ENCODE results near the gene SLIT1. TPM values are rescaled to one million over a fixed set of nuclear protein-coding genes. Genes with fewer than 3 reads are reported as not detected.

The SLIT1 gene
- polyA plus RNA-seq, 1 donor (not counting 4 experiments of a cell fraction or from before 2014, with no cell fraction given): 0.01 TPM

- Histone ChIP-seq H3K4me2 (ENCODE audit: control insufficient read depth, extremely low read depth, insufficient read depth, low read depth, low read length) (no peak overlapping the region), H3K4me1 (ENCODE audit: control insufficient read depth, extremely low read depth, insufficient read depth, low read length) (no peaks in the 10 kb centered on the region), H3K9me3 (ENCODE audit: control insufficient read depth, low read depth, low read length) (no peaks in the 10 kb centered on the region), H3K4me3 (ENCODE audit: control insufficient read depth in 2 of 3, extremely low read depth in 1 of 3, insufficient read depth in 2 of 3, low read depth in 1 of 3, low read length in 3 of 3) (no peak overlapping the region), H3K9me1 (ENCODE audit: control insufficient read depth, extremely low read depth, insufficient read depth, low read length) (no peaks in the 10 kb centered on the region), H3K27me3 (ENCODE audit: control insufficient read depth, extremely low read depth, insufficient read depth, low read length) (peaks cover 29% of the 10 kb centered on the region), H3K9ac (ENCODE audit: control insufficient read depth, extremely low read depth, insufficient read depth, low read length) (no peak overlapping the region), H4K20me1 (ENCODE audit: control insufficient read depth, extremely low read depth, insufficient read depth, low read length) (no peaks in the 10 kb centered on the region), H3K36me3 (ENCODE audit: control insufficient read depth in 2 of 2, extremely low read depth in 1 of 2, insufficient read depth in 2 of 2, low read length in 2 of 2) (no peaks in the 10 kb centered on the region), H2AFZ (ENCODE audit: control insufficient read depth, low read length) (no peak overlapping the region), H3K27ac (ENCODE audit: control insufficient read depth, insufficient read depth, low read length) (no peak overlapping the region), H3K79me2 (ENCODE audit: control insufficient read depth, insufficient read depth, low read length) (no peaks in the 10 kb centered on the region)
- FAIRE-seq (no peak), DNase-seq (ENCODE audit: low read depth, low spot score) (no peak)
- dilution Hi-C loops (cut with MboI; ENCODE audit: extremely low pct_ligation_motif_present, low sequenced_read_pairs): no loop called here
- TF ChIP-seq EZH2 (IDR thresholded peaks at IDR 0.05; ENCODE audit: low read length) (no peak), CTCF (optimal IDR thresholded peaks at IDR 0.05 in 1 of 3, IDR thresholded peaks at IDR 0.05 in 1 of 3, conservative IDR thresholded peaks at IDR 0.05 in 1 of 3; ENCODE audit: extremely low read depth in 1 of 3, insufficient read depth in 2 of 3, low read length in 3 of 3) (no peak)
These were observed 128.1 kb downstream of the SLIT1 start for GRCh38 chr10:97057491-97058235.

- dilution Hi-C loops (cut with MboI; ENCODE audit: extremely low pct_ligation_motif_present, low sequenced_read_pairs): no loop called here
- FAIRE-seq: no peak
- Histone ChIP-seq H3K79me2 (ENCODE audit: control insufficient read depth, insufficient read depth, low read length) (no peaks in the 10 kb centered on the region), H3K36me3 (ENCODE audit: control insufficient read depth in 2 of 2, extremely low read depth in 1 of 2, insufficient read depth in 2 of 2, low read length in 2 of 2) (no peaks in the 10 kb centered on the region), H3K27me3 (ENCODE audit: control insufficient read depth, extremely low read depth, insufficient read depth, low read length) (peaks cover 24% of the 10 kb centered on the region), H2AFZ (ENCODE audit: control insufficient read depth, low read length) (no peak overlapping the region), H3K9ac (ENCODE audit: control insufficient read depth, extremely low read depth, insufficient read depth, low read length) (no peak overlapping the region), H4K20me1 (ENCODE audit: control insufficient read depth, extremely low read depth, insufficient read depth, low read length) (no peaks in the 10 kb centered on the region), H3K9me1 (ENCODE audit: control insufficient read depth, extremely low read depth, insufficient read depth, low read length) (no peaks in the 10 kb centered on the region), H3K4me3 (ENCODE audit: control insufficient read depth in 2 of 3, extremely low read depth in 1 of 3, insufficient read depth in 2 of 3, low read depth in 1 of 3, low read length in 3 of 3) (no peak overlapping the region), H3K4me1 (ENCODE audit: control insufficient read depth, extremely low read depth, insufficient read depth, low read length) (no peaks in the 10 kb centered on the region), H3K9me3 (ENCODE audit: control insufficient read depth, low read depth, low read length) (no peaks in the 10 kb centered on the region), H3K4me2 (ENCODE audit: control insufficient read depth, extremely low read depth, insufficient read depth, low read depth, low read length) (no peak overlapping the region), H3K27ac (ENCODE audit: control insufficient read depth, insufficient read depth, low read length) (no peak overlapping the region)
- DNase-seq (ENCODE audit: low read depth, low spot score): no peak
- no peak for TF ChIP-seq EZH2 (IDR thresholded peaks at IDR 0.05; ENCODE audit: low read length)
- no peak for TF ChIP-seq CTCF (optimal IDR thresholded peaks at IDR 0.05 in 1 of 3, IDR thresholded peaks at IDR 0.05 in 1 of 3, conservative IDR thresholded peaks at IDR 0.05 in 1 of 3; ENCODE audit: extremely low read depth in 1 of 3, insufficient read depth in 2 of 3, low read length in 3 of 3)
These were observed 129.6 kb downstream of the SLIT1 start for GRCh38 chr10:97056003-97056630.

Measured in keratinocyte (primary cell).